ENCODE measurements around the gene PDZRN3. TPM values are rescaled to one million over a fixed set of nuclear protein-coding genes. Genes with fewer than 3 reads are reported as not detected.

The PDZRN3 gene
- total and polyA plus RNA-seq, 2 of the 13 experiments (the other 11 are each of a cell fraction or from before 2014, with no cell fraction given): not detected

DNA sequence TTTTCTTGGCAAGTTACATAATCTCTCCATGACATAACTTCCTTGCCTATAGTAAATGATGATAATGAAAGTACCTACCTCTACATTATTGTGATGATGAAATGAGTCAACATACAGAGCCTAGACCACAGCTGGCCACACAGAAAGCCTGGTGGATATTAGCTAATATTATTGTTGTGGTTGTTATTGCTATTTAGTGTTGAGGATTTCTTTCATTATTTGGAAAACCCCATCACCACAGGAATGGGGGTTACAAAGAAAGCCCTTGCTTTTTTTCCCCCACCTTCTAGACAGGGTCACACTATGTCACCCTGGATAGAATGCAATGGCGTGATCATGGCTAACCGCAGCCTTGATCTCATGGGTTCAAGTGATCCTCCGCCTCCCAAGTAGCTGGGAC is 125.0 kb downstream of the PDZRN3 start:
- Histone ChIP-seq H2AFZ (ENCODE audit: low read length) (no peak overlapping the region), H3K79me2 (ENCODE audit: insufficient read depth, low read length) (no peaks in the 10 kb centered on the region), H3K4me3 (replicated peaks in 1 of 3; ENCODE audit: insufficient read depth in 1 of 3, low read depth in 2 of 3, low read length in 3 of 3) (no peak overlapping the region), H3K27ac (ENCODE audit: extremely low read length, insufficient read depth, low read length) (no peak overlapping the region), H3K36me3 (replicated peaks in 1 of 2; ENCODE audit: control insufficient read depth in 1 of 2, insufficient read depth in 2 of 2, low read length in 2 of 2) (no peaks in the 10 kb centered on the region), H3K4me2 (ENCODE audit: low read depth, low read length) (no peak overlapping the region), H3K27me3 (ENCODE audit: control insufficient read depth in 1 of 2, insufficient read depth in 2 of 2, low read length in 2 of 2) (no peaks in the 10 kb centered on the region), H3K4me1 (ENCODE audit: insufficient read depth, low read length) (no peaks in the 10 kb centered on the region), H3K9ac (ENCODE audit: insufficient read depth, low read depth, low read length) (no peak overlapping the region), H4K20me1 (ENCODE audit: insufficient read depth, low read length) (no peaks in the 10 kb centered on the region), H3K9me3 (ENCODE audit: low read length) (no peaks in the 10 kb centered on the region)
- FAIRE-seq (no peak), DNase-seq (ENCODE audit: low spot score) (no peak), ATAC-seq (no peak)
- no TSS peak for BruUV-seq (replicated peaks)
- ChIA-PET CTCF (ENCODE audit: low intra/inter-chr PET ratio, low total read pairs) (no interaction called here), POLR2A (no interaction called here)
- in situ Hi-C loops (cut with HindIII; ENCODE audit: extremely low pct_ligation_motif_present, low pct_unique_long_range_greater_than_20kb): loop anchor here (5.0 to 10.0 kb wide), 2 partner anchors 305 to 402 kb away; no protein-coding TSS in a partner anchor
- intact Hi-C loops (cut with micrococcal nuclease; ENCODE audit: unreplicated experiment): no loop called here
- WGBS (ENCODE audit: low lambda C conversion rate): 60% methylated on average over 1 of the region's 3 CpGs
- TF ChIP-seq, protein P1, sequence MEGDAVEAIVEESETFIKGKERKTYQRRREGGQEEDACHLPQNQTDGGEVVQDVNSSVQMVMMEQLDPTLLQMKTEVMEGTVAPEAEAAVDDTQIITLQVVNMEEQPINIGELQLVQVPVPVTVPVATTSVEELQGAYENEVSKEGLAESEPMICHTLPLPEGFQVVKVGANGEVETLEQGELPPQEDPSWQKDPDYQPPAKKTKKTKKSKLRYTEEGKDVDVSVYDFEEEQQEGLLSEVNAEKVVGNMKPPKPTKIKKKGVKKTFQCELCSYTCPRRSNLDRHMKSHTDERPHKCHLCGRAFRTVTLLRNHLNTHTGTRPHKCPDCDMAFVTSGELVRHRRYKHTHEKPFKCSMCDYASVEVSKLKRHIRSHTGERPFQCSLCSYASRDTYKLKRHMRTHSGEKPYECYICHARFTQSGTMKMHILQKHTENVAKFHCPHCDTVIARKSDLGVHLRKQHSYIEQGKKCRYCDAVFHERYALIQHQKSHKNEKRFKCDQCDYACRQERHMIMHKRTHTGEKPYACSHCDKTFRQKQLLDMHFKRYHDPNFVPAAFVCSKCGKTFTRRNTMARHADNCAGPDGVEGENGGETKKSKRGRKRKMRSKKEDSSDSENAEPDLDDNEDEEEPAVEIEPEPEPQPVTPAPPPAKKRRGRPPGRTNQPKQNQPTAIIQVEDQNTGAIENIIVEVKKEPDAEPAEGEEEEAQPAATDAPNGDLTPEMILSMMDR (CRISPR knock-in tag; IDR thresholded peaks at IDR 0.05): no peak

DNA sequence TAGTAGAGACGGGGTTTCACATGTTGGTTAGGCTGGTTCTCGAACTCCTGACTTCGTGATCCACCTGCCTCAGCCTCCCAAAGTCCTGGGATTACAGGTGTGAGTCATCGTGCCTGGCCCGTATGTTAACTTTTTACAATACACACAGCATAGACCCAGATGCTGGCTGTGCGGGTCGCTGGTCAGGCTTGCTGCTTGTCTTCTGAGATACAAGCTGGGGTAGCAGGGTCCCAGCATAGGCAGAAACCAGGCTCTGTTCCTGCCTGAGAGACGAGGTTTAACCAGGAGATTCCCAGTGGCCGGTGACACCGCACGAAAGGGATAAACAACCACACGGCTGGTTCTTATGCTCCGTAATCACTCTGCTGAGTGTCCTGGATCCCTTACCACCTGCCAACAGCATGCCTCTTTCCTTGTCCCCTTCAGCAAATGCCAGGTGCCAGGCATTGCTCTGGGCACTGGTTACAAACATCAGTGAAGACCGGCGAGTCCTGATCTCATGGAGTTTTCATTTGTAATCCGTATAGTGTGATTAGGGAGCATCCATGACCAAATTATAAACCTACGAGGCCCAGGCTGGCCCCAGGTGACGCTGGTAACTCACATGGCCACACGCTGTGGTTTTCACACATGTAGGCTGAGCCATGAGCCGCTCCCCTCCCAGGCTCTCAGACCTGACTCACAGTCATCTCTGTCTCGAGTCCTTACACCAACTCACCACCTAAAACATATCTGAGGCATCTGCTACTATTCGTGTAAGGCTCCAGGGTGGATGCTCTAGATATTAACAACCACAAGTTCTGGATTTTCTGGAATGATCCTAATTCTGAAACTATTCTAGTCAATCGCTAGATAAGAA is 125.7 kb downstream of the PDZRN3 start:
- FAIRE-seq (no peak), DNase-seq (ENCODE audit: low spot score) (no peak), ATAC-seq (no peak)
- POLR2A ChIA-PET: no interaction called here
- Histone ChIP-seq H4K20me1 (ENCODE audit: insufficient read depth, low read length) (no peaks in the 10 kb centered on the region), H2AFZ (ENCODE audit: low read length) (no peak overlapping the region), H3K27ac (ENCODE audit: extremely low read length, insufficient read depth, low read length) (no peak overlapping the region), H3K36me3 (replicated peaks in 1 of 2; ENCODE audit: control insufficient read depth in 1 of 2, insufficient read depth in 2 of 2, low read length in 2 of 2) (no peaks in the 10 kb centered on the region), H3K9me3 (ENCODE audit: low read length) (no peaks in the 10 kb centered on the region), H3K9ac (ENCODE audit: insufficient read depth, low read depth, low read length) (no peak overlapping the region), H3K4me3 (replicated peaks in 1 of 3; ENCODE audit: insufficient read depth in 1 of 3, low read depth in 2 of 3, low read length in 3 of 3) (no peak overlapping the region), H3K4me2 (ENCODE audit: low read depth, low read length) (no peak overlapping the region), H3K4me1 (ENCODE audit: insufficient read depth, low read length) (no peaks in the 10 kb centered on the region), H3K79me2 (ENCODE audit: insufficient read depth, low read length) (no peaks in the 10 kb centered on the region), H3K27me3 (ENCODE audit: control insufficient read depth in 1 of 2, insufficient read depth in 2 of 2, low read length in 2 of 2) (no peaks in the 10 kb centered on the region)
- intact Hi-C loops (cut with micrococcal nuclease; ENCODE audit: unreplicated experiment) (no loop called here), in situ Hi-C loops (cut with HindIII; ENCODE audit: extremely low pct_ligation_motif_present, low pct_unique_long_range_greater_than_20kb) (no loop called here)
- BruUV-seq (replicated peaks): no TSS peak
- 42% methylated on average over 13 of the region's 23 CpGs for WGBS (ENCODE audit: low lambda C conversion rate)
- TF ChIP-seq MIER2 (CRISPR knock-in tag; IDR thresholded peaks at IDR 0.05) (no peak), NCOA2 (CRISPR knock-in tag; IDR thresholded peaks at IDR 0.05) (no peak)
- CTCF ChIA-PET (ENCODE audit: low intra/inter-chr PET ratio, low total read pairs): no interaction called here

Data from HepG2 (cell line).